Parathyroid adenoma (tissue), 2 donors: ENCODE results near the gene EXOC1.

Source experiments
- H2AFZ ChIP-seq: fragments of 300-600 bp; sonication (generic); one replicate; pipeline ENCODE4 v1.7.0; 2017; ENCODE audit warnings: antibody characterized with exemption, mild to moderate bottlenecking
- H3K27ac ChIP-seq: fragments of 300-600 bp; sonication (generic); one replicate; pipeline ENCODE4 v1.7.0; 2017
- H3K27me3 ChIP-seq: fragments of 300-600 bp; sonication (generic); one replicate; pipeline ENCODE4 v1.7.0; 2017; ENCODE audit warnings: low read length; ENCODE audit not compliant: control insufficient read depth, insufficient read depth
- H3K36me3 ChIP-seq: fragments of 300-600 bp; sonication (generic); one replicate; pipeline ENCODE4 v1.7.0; 2017; ENCODE audit warnings: low read length; ENCODE audit not compliant: control insufficient read depth, insufficient read depth
- H3K4me1 ChIP-seq: fragments of 300-600 bp; sonication (generic); one replicate; pipeline ENCODE4 v1.7.0; 2017; ENCODE audit warnings: control low read depth
- H3K4me2 ChIP-seq: fragments of 300-600 bp; sonication (generic); one replicate; pipeline ENCODE4 v1.7.0; 2017; ENCODE audit warnings: low read length
- H3K4me3 ChIP-seq: fragments of 300-600 bp; sonication (generic); one replicate; pipeline ENCODE4 v1.7.0; 2017; ENCODE audit warnings: low read depth, low read length
- H3K79me2 ChIP-seq: fragments of 300-600 bp; sonication (generic); one replicate; pipeline ENCODE4 v1.7.0; 2017; ENCODE audit warnings: control low read depth
- H3K9ac ChIP-seq: fragments of 300-600 bp; sonication (generic); one replicate; pipeline ENCODE4 v1.7.0; 2017; ENCODE audit warnings: mild to moderate bottlenecking
- H3K9me3 ChIP-seq: fragments of 300-600 bp; sonication (generic); one replicate; pipeline ENCODE4 v1.7.0; 2017; ENCODE audit warnings: low read length; ENCODE audit not compliant: control insufficient read depth
- TF ChIP-seq, protein P1 (sequence below): fragments of 300-600 bp; sonication (generic); IDR thresholded peaks from one replicate; pipeline ENCODE4 v1.7.0; 2017; ENCODE audit warnings: antibody characterized with exemption, mild to moderate bottlenecking
- donor health status: primary hyperparathyroidism.

EXOC1 gene

DNA sequence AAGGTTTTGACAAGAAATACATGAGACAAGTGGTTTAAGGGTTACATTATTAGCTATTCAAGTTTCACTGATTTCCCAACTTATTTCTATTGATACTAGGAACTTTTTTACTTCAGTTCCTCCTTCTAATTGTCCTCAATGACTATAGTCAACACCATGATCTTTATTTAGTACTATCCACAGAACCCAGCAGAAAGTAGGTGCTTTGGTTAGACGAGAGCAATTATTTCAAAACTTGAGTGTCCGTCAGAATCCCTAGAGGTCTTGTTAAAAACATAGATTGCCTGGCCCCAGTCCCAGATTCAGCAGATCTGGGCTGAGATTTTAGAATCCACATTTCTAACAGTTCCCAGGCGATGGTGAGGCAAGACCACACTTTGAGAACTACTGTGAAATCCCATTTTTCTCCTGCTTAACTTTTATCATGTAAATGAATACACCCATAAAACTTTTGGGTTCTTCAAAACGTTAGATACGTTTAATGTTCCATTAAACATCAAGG, 17.9 kb downstream of the EXOC1 start:
- H3K27ac ChIP-seq: no peak overlapping the region
- no peaks in the 10 kb centered on the region for H3K79me2 ChIP-seq
- no peaks in the 10 kb centered on the region for H3K27me3 ChIP-seq
- H2AFZ ChIP-seq: no peak overlapping the region
- H3K9ac ChIP-seq: no peak overlapping the region
- TF ChIP-seq, protein P1, sequence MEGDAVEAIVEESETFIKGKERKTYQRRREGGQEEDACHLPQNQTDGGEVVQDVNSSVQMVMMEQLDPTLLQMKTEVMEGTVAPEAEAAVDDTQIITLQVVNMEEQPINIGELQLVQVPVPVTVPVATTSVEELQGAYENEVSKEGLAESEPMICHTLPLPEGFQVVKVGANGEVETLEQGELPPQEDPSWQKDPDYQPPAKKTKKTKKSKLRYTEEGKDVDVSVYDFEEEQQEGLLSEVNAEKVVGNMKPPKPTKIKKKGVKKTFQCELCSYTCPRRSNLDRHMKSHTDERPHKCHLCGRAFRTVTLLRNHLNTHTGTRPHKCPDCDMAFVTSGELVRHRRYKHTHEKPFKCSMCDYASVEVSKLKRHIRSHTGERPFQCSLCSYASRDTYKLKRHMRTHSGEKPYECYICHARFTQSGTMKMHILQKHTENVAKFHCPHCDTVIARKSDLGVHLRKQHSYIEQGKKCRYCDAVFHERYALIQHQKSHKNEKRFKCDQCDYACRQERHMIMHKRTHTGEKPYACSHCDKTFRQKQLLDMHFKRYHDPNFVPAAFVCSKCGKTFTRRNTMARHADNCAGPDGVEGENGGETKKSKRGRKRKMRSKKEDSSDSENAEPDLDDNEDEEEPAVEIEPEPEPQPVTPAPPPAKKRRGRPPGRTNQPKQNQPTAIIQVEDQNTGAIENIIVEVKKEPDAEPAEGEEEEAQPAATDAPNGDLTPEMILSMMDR: no peak
- H3K4me2 ChIP-seq: no peak overlapping the region
- H3K4me1 ChIP-seq: no peaks in the 10 kb centered on the region
- no peaks in the 10 kb centered on the region for H3K9me3 ChIP-seq
- H3K36me3 ChIP-seq: no peaks in the 10 kb centered on the region
- no peak overlapping the region for H3K4me3 ChIP-seq

DNA sequence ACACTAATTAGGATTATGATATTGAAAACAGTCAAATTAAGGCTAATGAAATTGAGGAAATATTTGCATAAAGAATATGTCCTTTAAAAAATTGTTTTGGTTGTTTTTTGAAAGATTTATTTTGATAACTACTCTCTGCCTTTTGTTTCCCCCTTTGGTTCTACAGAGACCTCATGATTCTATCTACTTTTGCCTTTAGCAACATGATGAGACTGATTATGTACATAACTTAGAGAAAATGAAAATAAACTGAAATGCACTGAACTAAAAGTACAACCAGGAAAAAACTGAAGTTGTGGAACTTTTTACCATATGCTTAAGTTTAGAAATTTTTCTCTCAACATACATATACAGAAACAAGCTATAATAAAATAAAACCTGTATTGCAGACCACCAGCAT, 21.4 kb downstream of the EXOC1 start:
- Histone ChIP-seq H3K9ac (no peak overlapping the region), H3K4me3 (no peak overlapping the region), H3K9me3 (no peaks in the 10 kb centered on the region), H2AFZ (no peak overlapping the region), H3K36me3 (no peaks in the 10 kb centered on the region), H3K4me1 (no peaks in the 10 kb centered on the region), H3K4me2 (no peak overlapping the region), H3K27ac (no peak overlapping the region), H3K27me3 (no peaks in the 10 kb centered on the region), H3K79me2 (no peaks in the 10 kb centered on the region)
- TF ChIP-seq, protein P1: no peak

DNA sequence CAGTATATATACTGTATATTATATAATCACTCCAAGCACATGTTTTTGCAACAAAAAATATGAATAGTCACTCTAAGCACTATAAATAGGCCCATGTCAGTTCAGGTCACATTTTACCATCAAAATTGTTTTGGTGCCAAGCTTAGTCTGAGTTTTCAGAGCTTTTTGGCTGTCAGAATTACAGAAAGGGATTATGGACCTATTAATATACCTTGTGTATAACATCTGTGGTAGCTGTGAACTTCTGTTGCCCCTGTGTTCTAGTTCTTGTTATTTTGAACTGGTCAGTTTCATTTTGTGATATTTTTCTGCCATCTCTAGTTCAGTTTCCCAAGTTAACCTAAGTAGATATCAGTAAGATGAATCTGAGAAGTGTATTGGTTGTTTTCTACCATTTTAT, 22.9 kb downstream of the EXOC1 start:
- TF ChIP-seq, protein P1: no peak
- no peak overlapping the region for H3K9ac ChIP-seq
- no peaks in the 10 kb centered on the region for H3K36me3 ChIP-seq
- no peaks in the 10 kb centered on the region for H3K4me1 ChIP-seq
- no peak overlapping the region for H2AFZ ChIP-seq
- H3K27ac ChIP-seq: no peak overlapping the region
- no peaks in the 10 kb centered on the region for H3K9me3 ChIP-seq
- H3K4me3 ChIP-seq: no peak overlapping the region
- no peaks in the 10 kb centered on the region for H3K79me2 ChIP-seq
- no peak overlapping the region for H3K4me2 ChIP-seq
- no peaks in the 10 kb centered on the region for H3K27me3 ChIP-seq

DNA sequence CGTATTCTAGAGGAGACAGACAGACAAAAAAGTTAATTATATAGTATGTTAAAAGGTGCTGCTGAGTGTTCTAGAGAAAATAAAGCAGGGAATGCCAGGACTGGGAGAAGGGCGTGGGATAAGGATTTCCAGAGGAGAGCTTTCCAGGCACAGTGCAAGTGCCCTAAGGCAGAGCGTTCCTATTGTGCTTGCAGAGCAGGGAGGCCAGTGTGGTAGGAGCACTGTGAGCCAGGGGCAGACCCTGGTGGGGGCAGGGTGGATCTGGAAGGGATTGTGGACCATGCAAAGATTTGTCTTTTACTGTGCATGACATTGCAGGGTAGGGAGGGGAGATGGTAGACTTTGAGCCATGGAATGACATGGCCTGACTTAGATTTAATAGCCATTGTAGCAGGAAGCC, 25.8 kb downstream of the EXOC1 start:
- no peak overlapping the region for H2AFZ ChIP-seq
- no peak overlapping the region for H3K9ac ChIP-seq
- H3K27ac ChIP-seq: no peak overlapping the region
- no peaks in the 10 kb centered on the region for H3K36me3 ChIP-seq
- no peak overlapping the region for H3K4me3 ChIP-seq
- H3K27me3 ChIP-seq: no peaks in the 10 kb centered on the region
- H3K9me3 ChIP-seq: no peaks in the 10 kb centered on the region
- no peaks in the 10 kb centered on the region for H3K79me2 ChIP-seq
- TF ChIP-seq, protein P1: no peak
- no peak overlapping the region for H3K4me2 ChIP-seq
- H3K4me1 ChIP-seq: no peaks in the 10 kb centered on the region

DNA sequence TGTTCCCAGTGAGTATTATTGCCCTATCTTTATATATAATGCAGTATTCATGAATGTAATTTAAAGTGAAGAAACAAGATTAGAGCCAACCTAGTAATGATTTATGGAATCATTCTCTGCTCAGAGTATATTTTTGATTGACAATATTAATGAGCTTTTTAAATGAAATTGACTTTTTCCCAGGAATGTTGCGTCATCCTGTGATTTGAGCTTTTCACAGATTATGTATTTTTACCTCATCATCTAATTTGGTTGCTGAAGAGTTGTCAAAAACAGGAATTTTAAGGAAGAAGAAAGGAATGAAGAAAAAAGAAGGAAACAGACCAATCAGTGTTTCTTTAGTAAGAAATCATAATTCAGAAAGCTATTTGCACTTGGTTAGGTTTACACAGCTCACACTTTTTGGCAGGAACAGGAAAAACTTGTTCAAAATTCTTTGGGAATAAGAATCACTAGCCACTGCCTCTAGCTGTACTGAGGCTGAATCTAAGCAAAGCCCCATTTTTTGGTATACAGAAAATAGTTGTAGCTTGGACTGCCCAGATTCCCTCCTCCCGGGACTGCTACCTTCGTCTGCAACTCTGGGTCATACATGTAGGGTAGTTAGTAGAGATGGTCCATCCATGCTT, 27.3 kb downstream of the EXOC1 start:
- H2AFZ ChIP-seq: no peak overlapping the region
- H3K4me2 ChIP-seq: no peak overlapping the region
- H3K79me2 ChIP-seq: no peaks in the 10 kb centered on the region
- H3K27ac ChIP-seq: no peak overlapping the region
- no peaks in the 10 kb centered on the region for H3K4me1 ChIP-seq
- no peaks in the 10 kb centered on the region for H3K9me3 ChIP-seq
- H3K9ac ChIP-seq: no peak overlapping the region
- H3K27me3 ChIP-seq: no peaks in the 10 kb centered on the region
- TF ChIP-seq, protein P1: no peak
- no peak overlapping the region for H3K4me3 ChIP-seq
- no peaks in the 10 kb centered on the region for H3K36me3 ChIP-seq
